Activated naive CD4-positive, alpha-beta T cell treated with anti-CD3 and anti-CD28 coated beads, Interleukin-2, amount 10 ng/mL, durations not matched to agents 7 days and 5 days (primary cell): Measurements from ENCODE around the gene SULF2.
A peak's percentile ranks its signal among the peaks of the same experiment; 100 is the strongest.

Experiments used
- CTCF ChIA-PET: fragments of 350-600 bp; sonication (Branson Sonifier 250); formaldehyde crosslinking; loops from one replicate; lab custom pipeline; 2021; ENCODE audit warnings: antibody characterized with exemption; lab: Charles Lee
- DNase-seq: peaks from one replicate; pipeline ENCODE4 v3.0.0-alpha.2; 2020
- H3K27ac Mint-ChIP-seq: one replicate; pipeline ENCODE4 v1.8.0; 2021; ENCODE audit warnings: mild to moderate bottlenecking, moderate library complexity, mixed read lengths
- H3K27me3 Mint-ChIP-seq: one replicate; pipeline ENCODE4 v1.8.0; 2021; ENCODE audit warnings: mild to moderate bottlenecking, mixed read lengths
- H3K36me3 Mint-ChIP-seq: one replicate; pipeline ENCODE4 v1.8.0; 2021; ENCODE audit warnings: mixed read lengths
- H3K4me1 Mint-ChIP-seq: one replicate; pipeline ENCODE4 v1.8.0; 2021; ENCODE audit warnings: mixed read lengths
- H3K4me3 Mint-ChIP-seq: one replicate; pipeline ENCODE4 v1.8.0; 2021; ENCODE audit warnings: mild to moderate bottlenecking, moderate library complexity, mixed read lengths
- H3K9me3 Mint-ChIP-seq: one replicate; pipeline ENCODE4 v1.8.0; 2021; ENCODE audit warnings: mixed read lengths

Gene SULF2

DNA sequence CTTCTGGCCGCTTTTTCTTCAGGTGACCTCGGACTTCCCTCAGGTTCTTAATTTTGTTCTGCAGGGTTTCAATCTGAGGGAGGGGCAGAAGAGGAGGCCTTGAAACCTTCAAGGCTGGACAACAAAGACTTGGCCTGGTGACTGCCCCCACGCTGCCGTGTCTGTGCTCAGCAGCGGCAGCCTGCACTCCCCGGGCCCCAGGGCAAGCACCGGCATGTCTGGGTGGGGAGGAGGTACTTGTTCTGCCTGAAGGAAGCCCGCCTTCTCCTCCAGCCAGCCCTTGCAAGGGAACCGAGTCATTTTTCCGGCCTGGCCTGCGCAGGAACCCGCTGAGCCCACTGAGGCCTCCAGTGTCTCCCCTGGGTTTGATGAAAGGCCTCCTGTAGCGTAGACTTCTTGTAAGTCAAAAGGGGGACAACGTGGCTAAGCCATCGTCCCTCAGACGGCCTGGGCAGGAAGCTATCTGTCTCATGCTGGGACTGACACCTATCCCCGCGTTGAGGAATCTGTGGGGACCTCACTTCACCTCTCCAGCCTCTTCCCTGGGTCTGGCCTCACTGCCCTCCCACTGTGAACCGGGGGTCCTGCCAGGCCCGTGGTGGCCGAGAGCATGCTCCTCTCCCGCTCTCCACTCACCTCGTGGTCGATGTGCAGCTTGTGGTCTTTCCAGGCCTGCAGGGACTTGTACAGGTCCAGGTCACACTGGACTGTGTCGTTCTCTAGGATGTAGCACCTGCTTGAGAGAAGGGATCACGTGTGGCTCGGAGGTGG is 119.9 kb downstream of the SULF2 start:
- DNase-seq, result no peak
- peaks cover 3% of the 10 kb centered on the region for H3K36me3 Mint-ChIP-seq
- H3K4me1 Mint-ChIP-seq, result peaks cover 3% of the 10 kb centered on the region
- CTCF ChIA-PET, result interaction anchor here (0.9 to 3.3 kb wide), 4 partner anchors 6 to 955 kb away, joined by 3 to 29 read pairs (median 8); no protein-coding TSS in a partner anchor
- H3K9me3 Mint-ChIP-seq, result no peaks in the 10 kb centered on the region
- no peak overlapping the region for H3K4me3 Mint-ChIP-seq
- no peaks in the 10 kb centered on the region for H3K27me3 Mint-ChIP-seq
- peak overlapping the region; percentile 39 for H3K27ac Mint-ChIP-seq

DNA sequence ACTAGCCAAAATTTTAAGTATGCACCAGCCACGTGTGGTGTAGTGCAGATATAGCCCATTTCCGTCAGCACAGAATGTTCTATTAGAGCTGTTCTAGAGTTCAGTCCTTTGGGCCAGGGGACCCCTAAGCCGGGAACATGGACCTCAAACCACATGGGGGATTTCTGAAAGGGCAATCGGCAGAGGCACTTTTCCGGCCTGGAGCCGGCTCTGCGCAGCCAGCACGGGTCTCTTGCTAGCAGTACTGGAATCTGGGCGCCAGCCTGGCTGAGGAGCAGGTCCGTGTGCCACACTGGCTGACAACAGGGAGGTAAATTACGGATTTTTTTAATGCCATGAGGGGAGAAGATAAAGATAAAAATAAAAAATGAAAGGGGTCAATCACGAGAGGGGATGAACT is 120.5 kb downstream of the SULF2 start:
- Mint-ChIP-seq H3K4me1 (peaks cover 3% of the 10 kb centered on the region), H3K27me3 (no peaks in the 10 kb centered on the region), H3K9me3 (no peaks in the 10 kb centered on the region), H3K36me3 (peaks cover 5% of the 10 kb centered on the region), H3K4me3 (no peak overlapping the region), H3K27ac (no peak overlapping the region)
- DNase-seq, result no peak
- CTCF ChIA-PET, result interaction anchor here (0.8 to 3.3 kb wide), 8 partner anchors 7 to 956 kb away, joined by 3 to 29 read pairs (median 4); no protein-coding TSS in a partner anchor

DNA sequence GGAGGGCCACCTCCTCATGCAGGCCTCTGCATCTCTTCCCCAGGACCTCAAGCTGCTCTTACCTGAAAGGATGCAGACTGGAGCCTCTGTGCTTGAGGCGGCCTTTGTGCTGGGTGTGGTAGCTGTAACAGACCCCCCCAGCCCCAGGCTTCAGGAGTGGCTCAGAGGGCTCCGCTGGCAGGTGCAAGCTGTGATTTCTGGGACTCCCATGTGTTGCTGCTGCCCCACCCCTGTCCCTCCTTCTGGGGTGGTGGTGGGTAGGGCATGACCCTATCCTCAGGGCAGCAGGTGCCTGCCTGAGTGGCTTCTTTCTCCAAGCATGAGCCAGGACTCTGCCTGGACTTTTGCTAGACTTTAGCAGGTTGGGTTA is 121.2 kb downstream of the SULF2 start:
- DNase-seq, result no peak
- Mint-ChIP-seq H3K27ac (no peak overlapping the region), H3K36me3 (peaks cover 5% of the 10 kb centered on the region), H3K9me3 (no peaks in the 10 kb centered on the region), H3K4me3 (no peak overlapping the region), H3K27me3 (no peaks in the 10 kb centered on the region), H3K4me1 (peaks cover 3% of the 10 kb centered on the region)
- CTCF ChIA-PET, result interaction anchor here (0.5 to 3.3 kb wide), 19 partner anchors 8 to 963 kb away, joined by 3 to 29 read pairs (median 4); no protein-coding TSS in a partner anchor

DNA sequence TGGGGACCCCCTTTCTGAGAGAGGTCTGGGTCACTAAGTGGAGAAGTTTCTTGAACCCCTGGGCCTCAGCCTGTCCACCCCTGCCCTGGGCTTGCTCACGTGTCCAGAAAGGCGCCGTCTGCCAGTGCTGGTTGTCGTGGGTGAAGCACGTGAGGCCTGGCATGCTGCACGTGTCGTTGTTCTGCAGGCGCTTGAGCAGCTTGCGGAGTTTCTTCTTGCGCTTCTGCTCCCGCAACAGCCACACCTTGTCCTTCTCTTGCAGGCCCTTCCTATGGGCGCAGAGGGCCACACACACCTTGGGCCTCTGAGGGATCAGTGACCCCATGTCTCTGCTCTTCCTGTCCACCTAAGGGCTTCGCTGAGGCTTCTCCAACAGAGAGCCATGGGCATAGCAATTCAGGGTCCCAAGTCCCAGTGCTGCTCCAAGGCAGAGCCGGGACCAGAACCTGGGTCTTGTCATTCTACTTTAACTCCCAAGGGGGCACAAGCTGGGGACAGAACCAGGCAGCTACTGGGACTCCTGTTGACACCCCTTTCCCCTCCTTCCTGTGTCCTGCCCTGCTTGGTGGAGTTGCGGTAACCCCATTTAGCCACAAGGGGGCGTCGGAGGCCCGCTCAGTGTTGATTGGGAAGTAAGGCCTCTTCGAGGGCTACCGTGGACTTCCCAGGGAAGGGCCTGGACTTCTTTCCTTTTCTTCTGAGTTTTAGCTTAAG is 121.8 kb downstream of the SULF2 start:
- no peak overlapping the region for H3K4me3 Mint-ChIP-seq
- peak overlapping the region; percentile 3 for H3K27ac Mint-ChIP-seq
- peaks cover 3% of the 10 kb centered on the region for H3K4me1 Mint-ChIP-seq
- peak; percentile 84 for DNase-seq
- H3K27me3 Mint-ChIP-seq, result no peaks in the 10 kb centered on the region
- CTCF ChIA-PET, result interaction anchor here (0.7 to 3.3 kb wide), 18 partner anchors 8 to 964 kb away, joined by 3 to 29 read pairs (median 4); no protein-coding TSS in a partner anchor
- no peaks in the 10 kb centered on the region for H3K9me3 Mint-ChIP-seq
- peaks cover 5% of the 10 kb centered on the region for H3K36me3 Mint-ChIP-seq

DNA sequence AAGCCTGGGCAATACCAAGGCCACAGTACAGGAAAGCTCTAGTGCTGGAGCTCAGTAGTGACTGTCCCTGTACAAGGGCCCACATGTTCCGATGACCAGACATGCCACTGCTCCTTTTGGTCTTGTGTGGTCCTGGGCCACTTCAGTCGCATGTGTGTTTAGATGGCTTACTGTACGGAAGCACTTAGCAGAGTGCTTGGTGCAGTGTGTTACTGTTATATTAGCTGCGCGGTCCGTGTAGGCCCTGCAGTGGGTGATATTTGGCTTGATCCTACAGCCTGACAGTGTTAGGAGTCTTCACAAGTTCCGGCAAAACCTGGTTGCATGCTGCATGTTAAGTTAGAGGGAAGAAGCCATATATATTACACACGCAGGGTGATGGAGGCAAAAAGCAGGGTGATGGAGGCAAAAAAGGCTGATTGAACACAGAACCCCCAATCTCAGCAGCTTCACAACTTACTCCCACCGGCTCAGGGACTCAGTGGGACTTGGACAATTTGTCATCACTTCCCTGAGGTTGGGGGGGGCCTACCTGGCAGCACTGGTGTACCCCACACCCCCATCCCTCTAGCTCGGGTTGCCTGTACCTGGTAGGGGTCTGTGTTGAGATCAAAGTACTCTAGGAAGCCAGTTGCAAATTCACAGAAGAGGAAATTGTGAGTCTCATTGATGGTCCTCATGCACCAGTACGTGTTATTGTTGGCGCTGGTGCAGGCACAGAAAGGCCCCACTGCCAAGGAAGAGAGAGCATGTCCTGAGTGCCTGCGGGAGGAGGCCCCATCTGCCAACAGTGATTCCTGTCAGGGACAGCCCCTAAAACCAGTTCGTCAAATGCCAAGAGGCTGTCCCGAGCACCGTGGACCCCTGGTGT is 122.6 kb downstream of the SULF2 start:
- peaks cover 3% of the 10 kb centered on the region for H3K4me1 Mint-ChIP-seq
- DNase-seq, result no peak
- H3K4me3 Mint-ChIP-seq, result no peak overlapping the region
- H3K27me3 Mint-ChIP-seq, result no peaks in the 10 kb centered on the region
- peaks cover 9% of the 10 kb centered on the region for H3K36me3 Mint-ChIP-seq
- no peak overlapping the region for H3K27ac Mint-ChIP-seq
- CTCF ChIA-PET, result interaction anchor here (1.2 to 3.3 kb wide), 7 partner anchors 9 to 961 kb away, joined by 3 to 29 read pairs (median 7); no protein-coding TSS in a partner anchor
- no peaks in the 10 kb centered on the region for H3K9me3 Mint-ChIP-seq

DNA sequence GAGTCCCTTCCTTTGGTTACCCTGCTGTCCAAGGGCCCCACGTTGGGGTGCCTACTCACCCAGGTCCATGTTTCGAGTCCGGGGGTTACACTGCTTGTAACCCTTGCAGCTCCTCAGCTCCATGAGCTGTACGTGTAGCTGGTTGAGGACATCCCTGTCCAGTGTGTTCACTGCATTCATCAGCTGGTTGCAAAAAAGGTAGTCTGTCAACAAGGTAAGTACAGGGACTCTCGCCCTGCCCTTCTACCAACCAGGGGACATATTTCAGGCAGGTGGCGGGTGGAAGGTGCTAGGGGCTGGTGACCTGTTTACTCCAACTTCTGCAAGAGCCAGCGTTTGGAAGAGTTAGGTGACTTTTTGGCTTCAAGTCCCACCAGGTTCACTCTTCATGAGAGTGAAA is 123.6 kb downstream of the SULF2 start:
- Mint-ChIP-seq H3K27me3 (no peaks in the 10 kb centered on the region), H3K36me3 (peaks cover 12% of the 10 kb centered on the region), H3K27ac (no peak overlapping the region), H3K4me3 (no peak overlapping the region), H3K4me1 (peaks cover 3% of the 10 kb centered on the region), H3K9me3 (no peaks in the 10 kb centered on the region)
- no peak for DNase-seq
- CTCF ChIA-PET, result interaction anchor here (1.3 to 3.3 kb wide), 4 partner anchors 16 to 962 kb away, joined by 4 to 29 read pairs (median 6); no protein-coding TSS in a partner anchor

DNA sequence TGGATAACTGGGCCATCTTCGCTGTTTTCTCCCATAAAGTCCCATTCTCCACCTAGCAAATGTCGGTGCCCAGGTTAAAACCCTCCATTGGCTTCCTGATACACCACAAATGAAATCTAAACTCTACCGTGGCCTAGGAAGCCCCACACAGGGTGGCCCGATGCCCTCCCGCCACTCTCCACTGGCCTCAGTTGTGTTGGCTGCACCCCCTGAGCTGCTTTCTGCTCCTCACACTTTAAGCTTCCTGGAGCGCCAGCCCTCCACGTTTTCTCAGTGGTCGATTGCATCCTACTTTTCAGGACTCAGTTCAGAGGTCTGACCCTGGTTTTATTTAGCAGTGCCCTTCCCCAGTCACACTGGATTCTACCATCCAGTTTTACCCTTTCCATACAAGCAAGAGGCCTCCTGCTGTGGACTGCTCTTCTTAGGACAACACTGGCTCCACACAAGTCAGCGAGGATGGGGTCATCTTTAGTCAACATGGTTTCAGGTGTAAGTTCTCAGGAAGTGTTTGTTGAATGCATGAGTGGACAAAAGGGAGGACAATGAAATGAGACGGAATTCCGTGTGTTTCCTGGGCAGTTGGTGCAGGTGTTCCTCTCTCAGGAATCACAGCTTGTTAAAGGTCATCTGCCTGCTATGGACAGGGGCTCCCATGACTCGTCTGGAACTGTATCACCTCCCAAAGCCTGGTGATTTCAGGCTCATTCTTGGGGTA is 124.1 kb downstream of the SULF2 start:
- H3K27me3 Mint-ChIP-seq, result no peaks in the 10 kb centered on the region
- H3K36me3 Mint-ChIP-seq, result peaks cover 12% of the 10 kb centered on the region
- no peaks in the 10 kb centered on the region for H3K9me3 Mint-ChIP-seq
- no peak overlapping the region for H3K27ac Mint-ChIP-seq
- CTCF ChIA-PET, result interaction anchor here (1.3 to 1.7 kb wide), 2 partner anchors 959 to 962 kb away, joined by 4 to 6 read pairs; no protein-coding TSS in a partner anchor
- no peak overlapping the region for H3K4me3 Mint-ChIP-seq
- no peak for DNase-seq
- peaks cover 3% of the 10 kb centered on the region for H3K4me1 Mint-ChIP-seq

DNA sequence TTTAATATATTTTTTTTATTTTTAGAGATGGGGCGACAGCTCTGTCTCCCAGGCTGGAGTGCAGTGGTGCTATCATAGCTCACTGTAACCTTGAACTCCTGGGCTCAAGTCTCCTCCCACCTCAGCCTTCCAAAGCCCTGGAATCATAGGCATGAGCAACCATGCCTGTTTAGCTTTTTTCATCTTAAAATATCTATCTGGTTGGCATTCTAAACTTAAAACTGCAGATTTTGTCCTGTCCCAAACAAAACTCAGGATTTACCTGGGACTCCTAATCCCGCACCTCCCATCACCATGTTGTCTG is 124.7 kb downstream of the SULF2 start:
- H3K36me3 Mint-ChIP-seq, result peaks cover 14% of the 10 kb centered on the region
- H3K27me3 Mint-ChIP-seq, result no peaks in the 10 kb centered on the region
- CTCF ChIA-PET, result interaction anchor here (0.5 to 1.7 kb wide), 3 partner anchors 37 to 960 kb away, joined by 3 to 6 read pairs (median 4); no protein-coding TSS in a partner anchor
- peaks cover 3% of the 10 kb centered on the region for H3K4me1 Mint-ChIP-seq
- H3K27ac Mint-ChIP-seq, result no peak overlapping the region
- no peak overlapping the region for H3K4me3 Mint-ChIP-seq
- no peaks in the 10 kb centered on the region for H3K9me3 Mint-ChIP-seq
- no peak for DNase-seq

DNA sequence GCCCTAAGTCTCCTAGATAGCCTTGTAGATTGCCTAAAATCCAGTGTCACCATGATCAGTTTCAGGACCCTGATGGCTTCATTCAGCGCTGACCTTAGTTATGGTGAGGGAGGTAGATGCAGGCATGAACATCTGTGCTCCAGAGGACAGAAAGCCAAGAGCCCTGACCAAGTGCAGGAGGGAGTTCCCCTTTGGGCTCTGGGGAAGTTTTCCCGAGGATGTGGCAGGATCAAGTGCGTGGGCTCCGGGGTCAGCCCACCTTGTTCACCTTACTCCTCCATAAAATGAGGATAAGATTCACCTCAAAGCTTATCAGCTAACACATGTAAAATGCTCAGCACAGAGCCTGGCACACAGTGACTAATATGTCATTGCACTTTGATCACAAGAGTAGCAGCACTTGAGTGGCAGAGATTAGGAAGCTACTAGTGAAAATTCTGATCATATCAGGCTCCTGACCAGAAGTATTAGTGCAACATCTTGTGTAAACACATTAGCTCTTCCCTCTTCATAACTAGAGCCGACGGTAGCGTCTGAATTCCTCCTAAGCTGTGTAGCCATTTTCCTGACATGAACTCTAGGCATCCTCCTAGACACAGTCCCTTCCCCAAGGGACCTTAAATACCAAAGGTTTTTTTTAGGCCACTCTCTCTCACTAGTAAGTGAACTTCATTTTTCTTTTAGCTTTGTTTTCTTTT is 125.2 kb downstream of the SULF2 start:
- peak overlapping the region; percentile 43 for H3K27ac Mint-ChIP-seq
- peaks cover 18% of the 10 kb centered on the region for H3K36me3 Mint-ChIP-seq
- peaks cover 3% of the 10 kb centered on the region for H3K4me1 Mint-ChIP-seq
- H3K4me3 Mint-ChIP-seq, result no peak overlapping the region
- H3K27me3 Mint-ChIP-seq, result no peaks in the 10 kb centered on the region
- CTCF ChIA-PET, result interaction anchor here (0.5 to 1.7 kb wide), 3 partner anchors 37 to 960 kb away, joined by 3 to 6 read pairs (median 4); no protein-coding TSS in a partner anchor
- H3K9me3 Mint-ChIP-seq, result no peaks in the 10 kb centered on the region
- no peak for DNase-seq

DNA sequence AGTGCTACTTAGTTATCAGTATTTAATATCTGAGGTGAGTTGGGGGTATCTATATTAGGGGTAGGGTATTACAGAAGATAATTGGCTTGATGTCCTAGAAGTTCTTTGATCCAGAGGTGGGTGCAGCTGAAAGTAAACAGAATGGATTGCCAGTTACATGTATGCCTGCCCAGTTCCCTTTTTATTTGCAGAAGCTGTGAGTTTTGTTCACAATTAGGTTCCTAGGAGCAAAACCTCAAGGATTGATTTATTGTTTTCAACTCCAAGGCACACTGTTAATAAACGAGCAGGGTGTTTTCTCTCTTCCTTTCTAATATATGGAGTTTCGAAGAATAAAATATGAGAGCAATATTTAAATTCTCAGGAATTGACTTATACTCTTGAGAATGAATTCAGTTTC is 129.0 kb downstream of the SULF2 start:
- CTCF ChIA-PET, result no interaction called here
- Mint-ChIP-seq H3K36me3 (peaks cover 44% of the 10 kb centered on the region), H3K9me3 (no peaks in the 10 kb centered on the region), H3K4me3 (no peak overlapping the region), H3K27me3 (no peaks in the 10 kb centered on the region), H3K4me1 (no peaks in the 10 kb centered on the region), H3K27ac (no peak overlapping the region)
- DNase-seq, result no peak

DNA sequence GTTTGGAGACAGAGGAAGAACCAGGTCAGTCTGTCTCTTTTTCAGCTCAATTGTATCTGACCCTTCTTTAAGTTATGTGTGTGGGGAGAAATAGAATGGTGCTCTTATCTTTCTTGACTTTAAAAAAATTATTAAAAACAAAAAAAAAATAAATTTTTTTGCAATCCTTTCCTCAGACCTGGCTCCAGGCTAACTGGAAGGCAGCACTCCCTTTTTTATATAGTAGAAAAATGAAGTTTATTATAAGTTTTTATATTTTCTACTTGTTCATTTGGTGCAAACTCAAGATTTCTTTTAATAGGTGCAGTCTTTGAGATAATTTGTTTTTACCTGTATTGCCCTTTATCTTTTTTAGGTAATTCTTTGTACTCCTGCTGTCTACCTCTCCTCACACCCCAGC is 129.6 kb downstream of the SULF2 start:
- H3K9me3 Mint-ChIP-seq, result no peaks in the 10 kb centered on the region
- no peaks in the 10 kb centered on the region for H3K4me1 Mint-ChIP-seq
- peaks cover 44% of the 10 kb centered on the region for H3K36me3 Mint-ChIP-seq
- H3K4me3 Mint-ChIP-seq, result no peak overlapping the region
- H3K27me3 Mint-ChIP-seq, result no peaks in the 10 kb centered on the region
- no peak for DNase-seq
- CTCF ChIA-PET, result no interaction called here
- no peak overlapping the region for H3K27ac Mint-ChIP-seq

DNA sequence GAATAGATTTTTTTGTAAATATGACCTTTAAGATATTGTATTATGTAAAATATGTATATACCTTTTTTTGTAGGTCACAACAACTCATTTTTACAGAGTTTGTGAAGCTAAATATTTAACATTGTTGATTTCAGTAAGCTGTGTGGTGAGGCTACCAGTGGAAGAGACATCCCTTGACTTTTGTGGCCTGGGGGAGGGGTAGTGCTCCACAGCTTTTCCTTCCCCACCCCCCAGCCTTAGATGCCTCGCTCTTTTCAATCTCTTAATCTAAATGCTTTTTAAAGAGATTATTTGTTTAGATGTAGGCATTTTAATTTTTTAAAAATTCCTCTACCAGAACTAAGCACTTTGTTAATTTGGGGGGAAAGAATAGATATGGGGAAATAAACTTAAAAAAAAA is 130.9 kb downstream of the SULF2 start:
- no peaks in the 10 kb centered on the region for H3K4me1 Mint-ChIP-seq
- no peaks in the 10 kb centered on the region for H3K27me3 Mint-ChIP-seq
- peaks cover 49% of the 10 kb centered on the region for H3K36me3 Mint-ChIP-seq
- DNase-seq, result no peak
- H3K4me3 Mint-ChIP-seq, result no peak overlapping the region
- H3K27ac Mint-ChIP-seq, result no peak overlapping the region
- CTCF ChIA-PET, result no interaction called here
- no peaks in the 10 kb centered on the region for H3K9me3 Mint-ChIP-seq

DNA sequence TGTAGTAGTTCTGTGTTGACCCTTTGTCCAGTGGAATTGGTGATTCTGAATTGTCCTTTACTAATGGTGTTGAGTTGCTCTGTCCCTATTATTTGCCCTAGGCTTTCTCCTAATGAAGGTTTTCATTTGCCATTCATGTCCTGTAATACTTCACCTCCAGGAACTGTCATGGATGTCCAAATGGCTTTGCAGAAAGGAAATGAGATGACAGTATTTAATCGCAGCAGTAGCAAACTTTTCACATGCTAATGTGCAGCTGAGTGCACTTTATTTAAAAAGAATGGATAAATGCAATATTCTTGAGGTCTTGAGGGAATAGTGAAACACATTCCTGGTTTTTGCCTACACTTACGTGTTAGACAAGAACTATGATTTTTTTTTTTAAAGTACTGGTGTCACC is 131.4 kb downstream of the SULF2 start:
- Mint-ChIP-seq H3K4me3 (no peak overlapping the region), H3K4me1 (no peaks in the 10 kb centered on the region), H3K9me3 (no peaks in the 10 kb centered on the region), H3K27ac (no peak overlapping the region), H3K36me3 (peaks cover 52% of the 10 kb centered on the region), H3K27me3 (no peaks in the 10 kb centered on the region)
- no peak for DNase-seq
- CTCF ChIA-PET, result interaction anchor here (1.1 kb wide), 1 partner anchor 10 kb away, joined by 5 read pairs; no protein-coding TSS in a partner anchor
